CD14-positive monocyte (primary cell): ENCODE results near the gene PAPPA. TPM values are rescaled to one million over a fixed set of nuclear protein-coding genes. Genes with fewer than 3 reads are reported as not detected.

Experiments
- DNase-seq, 3 donors: peaks; one replicate each; pipeline ENCODE4 v3.0.0-alpha.2; 2011 to 2022
- H2AFZ ChIP-seq: 2 replicates; pipeline ENCODE4 v1.6.0; 2012; ENCODE audit warnings: mild to moderate bottlenecking, low read depth, low read length, inconsistent platforms; ENCODE audit not compliant: insufficient read depth, poor library complexity, severe bottlenecking
- H3K27ac ChIP-seq, 2 donors: 1 replicate in 1 of 2; 2 replicates in 1 of 2; pipeline ENCODE4 v1.5.1; 2012 to 2013; ENCODE audit warnings: low read length in 2 of 2, control low read depth in 1 of 2, inconsistent platforms in 1 of 2, low read depth in 1 of 2, mild to moderate bottlenecking in 1 of 2
- H3K27me3 ChIP-seq, 2 donors: one replicate each; pipeline versions ENCODE4 v1.6.0 to v1.6.1; 2011 to 2013; ENCODE audit warnings: low read length in 2 of 2; ENCODE audit not compliant: control insufficient read depth in 2 of 2, insufficient read depth in 2 of 2
- H3K36me3 ChIP-seq, 2 donors: replicated peaks in 1 of 2; 1 replicate in 1 of 2; 2 replicates in 1 of 2; pipeline versions ENCODE4 v1.5.1 to v1.6.1; 2012 to 2013; ENCODE audit warnings: low read length in 2 of 2, control low read depth in 1 of 2, inconsistent platforms in 1 of 2, mild to moderate bottlenecking in 1 of 2; ENCODE audit not compliant: insufficient read depth in 2 of 2, control insufficient read depth in 1 of 2
- H3K4me1 ChIP-seq, 2 donors: 1 replicate in 1 of 2; 2 replicates in 1 of 2; pipeline versions ENCODE4 v1.5.1 to v1.6.1; 2012 to 2013; ENCODE audit warnings: low read length in 2 of 2, control low read depth in 1 of 2, inconsistent platforms in 1 of 2, mild to moderate bottlenecking in 1 of 2, moderate library complexity in 1 of 2; ENCODE audit not compliant: insufficient read depth in 2 of 2, control insufficient read depth in 1 of 2
- H3K4me2 ChIP-seq: replicated peaks from 2 replicates; pipeline ENCODE3; 2012; ENCODE audit warnings: low read length, moderate library complexity, mild to moderate bottlenecking; ENCODE audit not compliant: poor library complexity, severe bottlenecking; ENCODE audit errors: extremely low read depth
- H3K4me3 ChIP-seq, 3 experiments: fragments of 200-600 bp in 1 of 3; sonication (generic) in 1 of 3; replicated peaks in 1 of 3; 1 replicate in 2 of 3; 2 replicates in 1 of 3; pipeline ENCODE4 v1.5.1; 2011 to 2013; ENCODE audit warnings: low read length in 3 of 3, mild to moderate bottlenecking in 3 of 3, control low read depth in 2 of 3, low read depth in 2 of 3, inconsistent platforms in 1 of 3, moderate library complexity in 1 of 3
- H3K79me2 ChIP-seq: 2 replicates; pipeline ENCODE4 v1.6.0; 2012; ENCODE audit warnings: mild to moderate bottlenecking, control low read depth, inconsistent platforms, low read length, moderate library complexity; ENCODE audit not compliant: insufficient read depth
- H3K9ac ChIP-seq: 2 replicates; pipeline ENCODE4 v1.6.0; 2017; ENCODE audit warnings: low read length, mild to moderate bottlenecking; ENCODE audit not compliant: insufficient read depth, poor library complexity, severe bottlenecking
- H3K9me3 ChIP-seq, 2 donors: replicated peaks in 1 of 2; 1 replicate in 1 of 2; 2 replicates in 1 of 2; pipeline versions ENCODE4 v1.5.1 to v1.6.1; 2012 to 2013; ENCODE audit warnings: low read length in 2 of 2, control low read depth in 1 of 2; ENCODE audit not compliant: control insufficient read depth in 1 of 2, insufficient read depth in 1 of 2
- H4K20me1 ChIP-seq: 2 replicates; pipeline ENCODE4 v1.6.0; 2012; ENCODE audit warnings: mild to moderate bottlenecking, low read length, control low read depth, moderate library complexity; ENCODE audit not compliant: insufficient read depth
- H3K27ac Mint-ChIP-seq, 7 donors: one replicate each; pipeline ENCODE4 v1.8.0; 2020; ENCODE audit warnings: mild to moderate bottlenecking in 7 of 7, mixed read lengths in 7 of 7, moderate library complexity in 6 of 7, inconsistent platforms in 2 of 7
- H3K27me3 Mint-ChIP-seq, 3 donors: one replicate each; pipeline ENCODE4 v1.8.0; 2021 to 2022; ENCODE audit warnings: low read depth in 3 of 3, mild to moderate bottlenecking in 3 of 3, mixed read lengths in 3 of 3, moderate library complexity in 3 of 3, inconsistent platforms in 1 of 3
- H3K36me3 Mint-ChIP-seq, 2 donors: one replicate each; pipeline ENCODE4 v1.8.0; 2020; ENCODE audit warnings: mixed read lengths in 2 of 2, inconsistent platforms in 1 of 2, mild to moderate bottlenecking in 1 of 2
- H3K4me1 Mint-ChIP-seq: one replicate; pipeline ENCODE4 v1.8.0; 2020; ENCODE audit warnings: mild to moderate bottlenecking, mixed read lengths
- H3K4me3 Mint-ChIP-seq, 2 donors: one replicate each; pipeline ENCODE4 v1.8.0; 2020; ENCODE audit warnings: mild to moderate bottlenecking in 2 of 2, mixed read lengths in 2 of 2, moderate library complexity in 1 of 2
- H3K9me3 Mint-ChIP-seq, 7 donors: one replicate each; pipeline ENCODE4 v1.8.0; 2020 to 2022; ENCODE audit warnings: mixed read lengths in 7 of 7, mild to moderate bottlenecking in 6 of 7, moderate library complexity in 6 of 7, inconsistent platforms in 2 of 7
- CTCF ChIP-seq: fragments of 200-600 bp; IDR thresholded peaks from one replicate; pipeline ENCODE4 v1.8.0; 2022; ENCODE audit warnings: antibody characterized with exemption, mild to moderate bottlenecking
- WGBS: methylation state at CpG from one replicate; pipeline ENCODE4 v1.1.5; 2013; ENCODE audit warnings: missing lambda C conversion rate; ENCODE audit not compliant: insufficient coverage; 5-methylcytosine and 5-hydroxymethylcytosine counted together
- intact Hi-C, 2 donors: fragments of 100-400 bp; cut with micrococcal nuclease; formaldehyde crosslinking; loops; one replicate each; pipeline versions ENCODE4 v1.15.0 to v1.15.1; 2023
- polyA plus RNA-seq, 3 donors: library from polyadenylated mRNA; depleted of rRNA in 1 of 3; unstranded in 2 of 3; stranded (reverse) in 1 of 3; fragments of 300-500 nt in 2 of 3; fragments of >200 nt in 1 of 3; fragmentation: Illumina TruSeq in 2 of 3; gene quantifications; 1 replicate in 2 of 3; 2 replicates in 1 of 3; pipeline ENCODE4 v1.2.3, GENCODE V29; 2012 to 2021

Gene PAPPA
- polyA plus RNA-seq, 3 donors = not detected

GRCh38 chr9:116234081-116234480 is 80.5 kb downstream of the PAPPA start:
- Histone ChIP-seq H3K9ac (no peak overlapping the region), H2AFZ (no peak overlapping the region), H3K4me1 (no peaks in the 10 kb centered on the region), H3K4me3 (no peak overlapping the region), H3K79me2 (no peaks in the 10 kb centered on the region), H3K4me2 (no peak overlapping the region), H3K27ac (no peak overlapping the region), H4K20me1 (no peaks in the 10 kb centered on the region), H3K36me3 (no peaks in the 10 kb centered on the region), H3K27me3 (no peaks in the 10 kb centered on the region), H3K9me3 (peaks cover 0 to 3% of the 10 kb centered on the region in 2 donors)
- Mint-ChIP-seq H3K27me3 (peaks cover 0 to 4% (median 0%) of the 10 kb centered on the region in 3 donors), H3K4me3 (no peak overlapping the region), H3K27ac (no peak overlapping the region), H3K9me3 (peaks cover 0 to 12% (median 3%) of the 10 kb centered on the region in 7 donors), H3K36me3 (no peaks in the 10 kb centered on the region), H3K4me1 (no peaks in the 10 kb centered on the region)
- no peak for TF ChIP-seq CTCF
- intact Hi-C loops = no loop called here
- DNase-seq = no peak
- WGBS = no CpG with 5 or more reads among the region's 4 CpGs

GRCh38 chr9:116236979-116237378 is 83.4 kb downstream of the PAPPA start:
- no peaks in the 10 kb centered on the region for H3K4me1 ChIP-seq
- Mint-ChIP-seq H3K9me3 (peaks cover 0 to 12% (median 3%) of the 10 kb centered on the region in 7 donors), H3K4me1 (no peaks in the 10 kb centered on the region), H3K4me3 (no peak overlapping the region), H3K27me3 (peaks cover 0 to 3% (median 0%) of the 10 kb centered on the region in 3 donors), H3K27ac (no peak overlapping the region), H3K36me3 (no peaks in the 10 kb centered on the region)
- no peaks in the 10 kb centered on the region for H3K36me3 ChIP-seq
- no peak overlapping the region for H3K4me2 ChIP-seq
- H3K27me3 ChIP-seq = no peaks in the 10 kb centered on the region
- H4K20me1 ChIP-seq = no peaks in the 10 kb centered on the region
- H3K9ac ChIP-seq = no peak overlapping the region
- TF ChIP-seq CTCF = no peak
- no peak overlapping the region for H3K4me3 ChIP-seq
- no peak overlapping the region for H3K27ac ChIP-seq
- intact Hi-C loops = no loop called here
- no peak overlapping the region for H2AFZ ChIP-seq
- DNase-seq = no peak
- no peaks in the 10 kb centered on the region for H3K79me2 ChIP-seq
- peaks cover 0 to 3% of the 10 kb centered on the region in 2 donors for H3K9me3 ChIP-seq
